SK-N-SH treated with all-trans-retinoic acid at 6 μM for 48 hours (cell line): ENCODE measurements around the gene MRM3.

Experiments used
- PATZ1 ChIP-seq: fragments of 250-450 bp; sonication (Bioruptor Pico); IDR thresholded peaks from 2 replicates; pipeline ENCODE4 v1.8.0; 2020; ENCODE audit warnings: mild to moderate bottlenecking, moderate library complexity, borderline replicate concordance
- TCF4 ChIP-seq: fragments of 250-450 bp; sonication (Bioruptor Pico); IDR thresholded peaks from 2 replicates; pipeline ENCODE4 v1.8.0; 2021; ENCODE audit warnings: mild to moderate bottlenecking, moderate library complexity, borderline replicate concordance

DNA sequence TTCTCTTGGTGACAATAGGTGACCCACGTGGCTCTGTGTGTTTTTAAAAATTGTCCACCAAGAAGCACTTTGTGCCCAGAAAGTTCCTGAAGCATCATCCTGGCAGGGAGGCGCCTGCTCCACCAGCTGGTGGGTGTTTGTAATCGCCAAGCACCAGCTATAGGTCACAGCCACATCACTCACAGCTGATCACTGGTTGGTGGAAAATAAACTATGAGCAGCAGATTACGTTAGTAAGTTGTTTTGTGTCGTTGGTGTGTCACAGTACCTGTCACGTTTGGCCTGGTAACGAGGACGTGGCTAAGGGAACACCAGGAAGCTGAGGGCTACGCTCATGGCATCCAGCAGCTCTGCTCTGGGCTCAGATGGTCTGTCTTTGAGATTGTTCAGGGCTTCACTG lies 10.1 kb downstream of the MRM3 start:
- TF ChIP-seq TCF4 (CRISPR knock-in tag) = no peak
- no peak for TF ChIP-seq PATZ1 (CRISPR knock-in tag)
